HepG2 (cell line): ENCODE data around the gene PLIN1.

Source experiments
- BRD4 ChIP-seq: sonication (generic); formaldehyde crosslinking; IDR thresholded peaks from 2 replicates; pipeline ENCODE4 v1.4.0; 2020; ENCODE audit warnings: missing genetic modification reagents
- EP300 ChIP-seq, 3 experiments: sonication (generic) in 1 of 3; formaldehyde crosslinking in 1 of 3; IDR thresholded peaks; 2 replicates each; pipeline versions ENCODE4 v1.5.1 to v1.6.1; 2011 to 2020; ENCODE audit warnings: low read depth in 2 of 3, low read length in 2 of 3, borderline replicate concordance in 1 of 3, improper control_type of control experiment in 1 of 3, mild to moderate bottlenecking in 1 of 3, missing genetic modification reagents in 1 of 3, moderate library complexity in 1 of 3
- HIVEP1 ChIP-seq: sonication (generic); formaldehyde crosslinking; IDR thresholded peaks from 2 replicates; pipeline ENCODE4 v1.4.0; 2020; ENCODE audit warnings: mild to moderate bottlenecking, missing genetic modification reagents
- MAX ChIP-seq: IDR thresholded peaks from 2 replicates; pipeline ENCODE4 v1.6.1; 2012; ENCODE audit warnings: inconsistent platforms
- PAWR ChIP-seq: sonication (generic); formaldehyde crosslinking; IDR thresholded peaks from 2 replicates; pipeline ENCODE4 v1.4.0; 2020; ENCODE audit warnings: missing genetic modification reagents, mild to moderate bottlenecking, borderline replicate concordance
- PHB2 ChIP-seq: fragments of 450-650 bp; IDR thresholded peaks from 2 replicates; pipeline ENCODE4 v1.6.1; 2018; ENCODE audit not compliant: partially characterized antibody
- SKIL ChIP-seq: sonication (generic); formaldehyde crosslinking; IDR thresholded peaks from 2 replicates; pipeline ENCODE4 v1.8.0; 2022; ENCODE audit warnings: missing genetic modification reagents, mild to moderate bottlenecking, moderate library complexity, borderline replicate concordance
- ZBTB7A ChIP-seq: sonication (generic); formaldehyde crosslinking; IDR thresholded peaks from 2 replicates; pipeline ENCODE4 v1.8.0; 2022; ENCODE audit warnings: mild to moderate bottlenecking, missing genetic modification reagents
- ZNF513 ChIP-seq: sonication (generic); formaldehyde crosslinking; conservative IDR thresholded peaks from 2 replicates; pipeline ENCODE4 v1.5.0; 2020; ENCODE audit warnings: missing genetic modification reagents
- ZNF776 ChIP-seq: sonication (generic); formaldehyde crosslinking; IDR thresholded peaks from 2 replicates; pipeline ENCODE4 v1.4.0; 2020; ENCODE audit warnings: mild to moderate bottlenecking, missing genetic modification reagents
- ZNF878 ChIP-seq: sonication (generic); formaldehyde crosslinking; IDR thresholded peaks from 2 replicates; pipeline ENCODE4 v1.8.1; 2023; ENCODE audit warnings: mild to moderate bottlenecking, missing genetic modification reagents, moderate library complexity

- TF ChIP-seq BRD4 (no peak), MAX (no peak), PHB2 (no peak), SKIL (no peak), ZBTB7A (no peak), ZNF878 (CRISPR knock-in tag) (no peak), PAWR (CRISPR knock-in tag) (no peak), EP300 (IDR thresholded peaks at IDR 0.05; ENCODE audit: low read depth in 2 of 2, low read length in 2 of 2) (no peak), EP300 (CRISPR knock-in tag; IDR thresholded peaks at IDR 0.05; ENCODE audit: borderline replicate concordance) (no peak), ZNF776 (CRISPR knock-in tag) (no peak), HIVEP1 (no peak), ZNF513 (CRISPR knock-in tag) (no peak)
Observed at GRCh38 chr15:89665449-89666181, 13.6 kb downstream of the PLIN1 start.
